GM21528 (cell line): ENCODE data around the gene LTB4R.
A peak's percentile ranks its signal among the peaks of the same experiment; 100 is the strongest.

Experiments
- ATAC-seq: cut with Tn5 transposase; IDR thresholded peaks from one replicate; pipeline ENCODE4 v1.9.1; 2021; ENCODE audit warnings: mild to moderate bottlenecking, moderate library complexity; ENCODE audit not compliant: unreplicated experiment, low FRiP score

Gene LTB4R

DNA sequence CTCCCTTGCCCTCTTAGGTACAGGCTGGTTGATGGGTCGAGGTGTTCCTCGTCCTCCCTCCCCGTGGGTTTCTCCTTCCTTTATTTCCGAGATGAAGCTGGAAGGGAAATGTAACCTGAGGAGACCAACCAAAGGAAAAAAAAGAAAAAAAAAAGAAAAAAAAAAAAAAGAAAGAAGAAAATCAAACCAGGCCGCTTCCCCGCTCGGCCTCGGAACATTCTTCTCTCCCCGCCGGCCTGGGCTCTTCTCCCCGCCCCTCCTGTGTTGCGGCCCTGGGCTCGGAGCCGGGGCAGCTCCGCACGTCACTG is 55.1 kb downstream of the LTB4R start:
- no peak for ATAC-seq

DNA sequence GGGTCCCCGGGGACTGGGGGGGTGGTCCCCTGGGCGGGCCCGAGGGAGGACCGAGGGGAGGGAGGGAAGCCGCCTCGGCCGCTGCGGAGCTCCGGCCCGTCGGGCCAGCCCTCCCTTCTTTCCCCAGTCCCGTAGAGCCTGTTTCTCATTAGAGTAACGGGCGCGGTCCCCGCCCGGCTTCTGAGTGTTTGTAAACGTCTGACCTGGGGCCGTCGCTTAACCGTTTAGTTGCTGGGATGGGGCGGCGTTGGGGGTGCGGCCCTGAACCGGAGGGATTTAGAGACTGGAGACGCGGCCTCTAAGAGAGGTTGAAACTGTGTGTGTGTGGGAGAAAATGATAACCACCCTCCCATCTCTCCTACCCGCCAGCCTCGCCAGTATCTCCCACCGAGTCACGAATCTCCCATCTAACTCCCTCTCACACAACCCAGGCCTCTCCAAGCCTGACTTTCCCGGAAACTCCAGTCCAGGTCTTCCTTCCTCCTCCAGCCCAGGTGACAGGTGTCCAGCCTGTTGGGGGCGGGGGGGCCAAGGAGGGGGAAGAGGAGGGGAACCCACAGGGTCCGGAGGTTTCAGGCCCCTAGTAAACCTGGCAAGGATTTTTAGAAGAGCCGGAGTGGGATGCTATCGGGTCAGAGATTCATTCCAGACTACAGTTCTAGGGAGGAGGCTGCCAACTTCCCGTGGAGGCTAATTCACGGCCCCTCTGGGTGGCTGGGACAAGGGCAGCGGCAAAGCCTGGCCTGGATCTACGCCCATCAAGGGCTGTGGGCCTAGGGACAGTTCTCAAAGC is 55.6 kb downstream of the LTB4R start:
- ATAC-seq: peak; percentile 39
